ENCODE data around the gene CDK10. TPM values are rescaled to one million over a fixed set of nuclear protein-coding genes. Genes with fewer than 3 reads are reported as not detected.

The CDK10 gene
- total RNA-seq, 1 donor from 2014 or later, result 79.6 TPM

DNA sequence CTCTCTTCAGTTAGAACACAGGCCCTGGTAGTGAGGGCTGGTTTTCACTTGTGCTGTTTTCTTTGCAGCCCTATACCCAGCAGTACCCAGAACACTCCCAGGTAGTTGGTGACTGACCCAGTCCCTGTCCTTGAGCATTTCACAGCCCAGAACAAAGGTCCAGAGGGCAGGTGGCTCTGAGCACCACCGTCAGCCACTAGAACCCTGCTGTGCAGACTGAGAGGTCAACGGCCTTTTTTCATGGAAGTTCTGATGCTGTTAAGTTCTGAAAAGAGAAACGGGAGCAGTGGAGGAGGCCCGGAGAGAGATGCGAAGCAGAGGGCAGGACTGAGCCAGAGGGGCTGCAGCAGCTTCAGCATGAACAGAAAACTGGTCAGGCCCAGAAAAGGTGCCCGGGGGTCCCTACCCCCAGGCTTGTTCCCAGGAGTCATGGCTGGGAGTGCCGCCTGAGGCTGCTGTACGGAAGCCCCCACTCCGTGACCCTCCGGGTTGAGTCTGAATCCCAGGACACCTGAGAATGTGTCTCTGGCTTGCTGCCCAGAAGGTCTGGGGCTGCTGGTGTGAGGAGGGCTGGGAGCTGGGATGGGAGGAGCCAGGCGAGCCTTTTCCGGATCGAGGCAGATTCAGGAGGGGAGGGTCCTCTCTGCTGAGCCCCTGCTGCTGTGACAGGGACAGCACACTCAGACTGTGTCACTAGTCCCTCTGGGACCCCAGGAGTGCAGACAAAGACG, 43.5 kb downstream of the CDK10 start:
- TF ChIP-seq, protein P1, sequence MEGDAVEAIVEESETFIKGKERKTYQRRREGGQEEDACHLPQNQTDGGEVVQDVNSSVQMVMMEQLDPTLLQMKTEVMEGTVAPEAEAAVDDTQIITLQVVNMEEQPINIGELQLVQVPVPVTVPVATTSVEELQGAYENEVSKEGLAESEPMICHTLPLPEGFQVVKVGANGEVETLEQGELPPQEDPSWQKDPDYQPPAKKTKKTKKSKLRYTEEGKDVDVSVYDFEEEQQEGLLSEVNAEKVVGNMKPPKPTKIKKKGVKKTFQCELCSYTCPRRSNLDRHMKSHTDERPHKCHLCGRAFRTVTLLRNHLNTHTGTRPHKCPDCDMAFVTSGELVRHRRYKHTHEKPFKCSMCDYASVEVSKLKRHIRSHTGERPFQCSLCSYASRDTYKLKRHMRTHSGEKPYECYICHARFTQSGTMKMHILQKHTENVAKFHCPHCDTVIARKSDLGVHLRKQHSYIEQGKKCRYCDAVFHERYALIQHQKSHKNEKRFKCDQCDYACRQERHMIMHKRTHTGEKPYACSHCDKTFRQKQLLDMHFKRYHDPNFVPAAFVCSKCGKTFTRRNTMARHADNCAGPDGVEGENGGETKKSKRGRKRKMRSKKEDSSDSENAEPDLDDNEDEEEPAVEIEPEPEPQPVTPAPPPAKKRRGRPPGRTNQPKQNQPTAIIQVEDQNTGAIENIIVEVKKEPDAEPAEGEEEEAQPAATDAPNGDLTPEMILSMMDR (IDR thresholded peaks at IDR 0.05), result no peak
- Histone ChIP-seq H3K27me3 (ENCODE audit: low read depth) (no peaks in the 10 kb centered on the region), H3K36me3 (peaks cover 94% of the 10 kb centered on the region), H3K9me3 (no peaks in the 10 kb centered on the region), H3K4me1 (peaks cover 7% of the 10 kb centered on the region), H3K27ac (no peak overlapping the region), H3K4me3 (no peak overlapping the region)
- intact Hi-C loops (cut with DNase I), result no loop called here
- DNase-seq, result no peak
- no peak for ATAC-seq

DNA sequence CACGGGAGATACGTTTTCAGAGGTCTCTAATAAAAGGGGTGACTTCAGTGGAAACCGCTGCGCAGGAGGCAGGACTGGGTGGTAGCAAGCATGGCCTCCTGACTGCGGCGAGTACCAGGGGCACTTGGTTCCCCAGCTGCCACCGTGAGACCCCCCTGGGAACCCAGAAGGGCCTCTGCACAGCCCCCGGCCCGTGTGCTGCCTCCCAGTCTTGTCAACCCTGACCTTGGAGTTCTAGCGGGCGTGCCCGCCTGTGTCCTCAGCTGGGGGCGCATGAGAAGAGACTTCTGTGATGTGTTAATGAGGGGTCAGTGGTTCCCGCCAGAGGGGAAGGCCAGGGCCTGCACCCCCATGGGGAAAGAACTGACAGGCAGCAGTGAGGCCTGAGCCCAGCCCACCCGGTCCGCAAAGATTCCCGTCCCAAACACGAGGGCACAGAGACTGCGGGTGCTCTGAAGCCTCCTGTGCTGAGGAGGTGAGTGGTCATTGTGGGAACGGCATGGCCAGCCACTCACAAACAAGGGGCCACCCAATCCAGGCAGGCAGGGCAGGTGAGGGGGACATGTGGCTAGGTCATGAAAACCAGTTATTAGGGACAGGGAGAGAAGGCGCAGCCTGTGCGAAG, 44.2 kb downstream of the CDK10 start:
- H3K4me1 ChIP-seq, result peaks cover 3% of the 10 kb centered on the region
- H3K4me3 ChIP-seq, result no peak overlapping the region
- TF ChIP-seq, protein P1 (IDR thresholded peaks at IDR 0.05), result no peak
- no peak overlapping the region for H3K27ac ChIP-seq
- ATAC-seq (no peak), DNase-seq (no peak)
- H3K27me3 ChIP-seq (ENCODE audit: low read depth), result no peaks in the 10 kb centered on the region
- H3K9me3 ChIP-seq, result no peaks in the 10 kb centered on the region
- intact Hi-C loops (cut with DNase I), result no loop called here
- peaks cover 95% of the 10 kb centered on the region for H3K36me3 ChIP-seq

DNA sequence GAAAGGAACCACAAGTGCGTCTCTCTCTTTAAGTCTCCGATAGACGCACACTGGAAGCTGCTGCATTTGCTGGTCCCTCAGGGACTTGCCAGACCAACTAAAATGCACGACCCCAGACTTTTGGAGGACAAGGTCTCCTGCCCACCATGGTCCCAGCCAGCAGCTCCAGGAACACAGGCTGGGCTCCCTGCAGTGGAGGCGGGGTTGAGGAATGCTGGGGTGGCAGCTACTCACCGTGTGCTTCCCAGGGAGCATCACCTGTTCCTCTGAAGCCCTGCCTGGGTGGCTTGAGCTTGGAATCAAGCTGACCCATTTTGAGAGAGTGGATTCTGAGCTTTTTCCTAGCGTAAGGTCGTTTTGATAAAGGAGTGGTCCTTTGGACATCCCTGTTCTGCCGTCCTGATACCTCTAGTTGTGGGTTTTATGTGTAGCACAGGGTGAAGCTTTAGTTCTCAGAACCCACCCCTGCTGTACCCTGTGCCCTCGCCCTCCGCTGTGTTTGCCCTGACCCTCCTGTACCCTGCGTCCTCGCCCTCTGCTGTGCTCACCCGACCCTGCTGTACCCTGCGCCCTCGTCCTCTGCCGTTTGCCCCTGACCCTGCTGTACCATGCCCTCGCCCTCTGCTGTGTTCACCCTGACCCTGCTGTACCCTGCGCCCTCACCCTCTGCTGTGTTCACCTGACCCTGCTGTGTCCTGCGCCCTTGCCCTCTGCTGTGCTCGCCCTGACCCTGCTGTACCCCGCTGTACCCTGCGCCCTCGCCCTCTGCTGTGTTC, 45.8 kb downstream of the CDK10 start:
- no peaks in the 10 kb centered on the region for H3K9me3 ChIP-seq

DNA sequence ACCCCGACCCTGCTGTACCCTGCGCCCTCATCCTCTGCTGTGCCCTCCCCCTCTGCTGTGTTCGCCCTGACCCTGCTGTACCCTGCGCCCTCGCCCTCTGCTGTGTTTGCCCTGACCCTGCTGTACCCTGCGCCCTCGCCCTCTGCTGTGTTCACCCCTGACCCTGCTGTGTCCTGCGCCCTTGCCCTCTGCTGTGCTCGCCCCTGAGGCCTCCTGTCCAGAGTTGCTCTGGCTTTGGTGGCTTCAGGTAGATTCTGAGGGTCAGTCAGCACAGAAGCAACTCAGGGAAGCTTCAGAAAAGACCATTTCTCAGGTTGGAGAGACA, 46.4 kb downstream of the CDK10 start:
- no peaks in the 10 kb centered on the region for H3K27me3 ChIP-seq (ENCODE audit: low read depth)
- H3K36me3 ChIP-seq, result peaks cover 95% of the 10 kb centered on the region
- TF ChIP-seq, protein P1 (IDR thresholded peaks at IDR 0.05), result no peak
- DNase-seq, result no peak
- H3K4me3 ChIP-seq, result no peak overlapping the region
- no peaks in the 10 kb centered on the region for H3K9me3 ChIP-seq
- no peak overlapping the region for H3K27ac ChIP-seq
- no peak for ATAC-seq
- H3K4me1 ChIP-seq, result no peaks in the 10 kb centered on the region
- intact Hi-C loops (cut with DNase I), result no loop called here

More for the DNA sequence above, 45.8 kb downstream of the CDK10 start:
- Histone ChIP-seq H3K4me3 (no peak overlapping the region), H3K36me3 (peaks cover 95% of the 10 kb centered on the region), H3K4me1 (no peaks in the 10 kb centered on the region), H3K27ac (no peak overlapping the region), H3K27me3 (ENCODE audit: low read depth) (no peaks in the 10 kb centered on the region)
- intact Hi-C loops (cut with DNase I), result no loop called here
- ATAC-seq (no peak), DNase-seq (no peak)
- TF ChIP-seq, protein P1 (IDR thresholded peaks at IDR 0.05), result no peak

DNA sequence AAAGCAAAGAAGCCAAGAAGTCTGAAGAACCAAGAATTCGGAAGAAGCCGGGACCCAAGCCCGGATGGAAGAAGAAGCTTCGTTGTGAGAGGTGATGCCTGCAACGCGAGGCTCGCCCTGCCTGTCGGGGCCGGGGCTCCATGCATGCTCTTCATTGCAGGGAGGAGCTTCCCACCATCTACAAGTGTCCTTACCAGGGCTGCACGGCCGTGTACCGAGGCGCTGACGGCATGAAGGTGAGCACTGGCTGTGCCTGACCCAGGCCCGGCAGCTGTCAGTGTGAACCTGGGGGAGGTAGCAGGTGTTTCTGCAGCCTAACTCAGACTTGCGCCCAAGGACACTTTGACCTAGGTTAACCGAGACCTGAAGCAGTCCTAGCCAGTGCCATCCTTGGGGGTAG, 46.8 kb downstream of the CDK10 start:
- H3K9me3 ChIP-seq, result no peaks in the 10 kb centered on the region
- H3K27ac ChIP-seq, result no peak overlapping the region
- DNase-seq, result no peak
- H3K4me3 ChIP-seq, result no peak overlapping the region
- H3K4me1 ChIP-seq, result no peaks in the 10 kb centered on the region
- intact Hi-C loops (cut with DNase I), result no loop called here
- peaks cover 95% of the 10 kb centered on the region for H3K36me3 ChIP-seq
- TF ChIP-seq, protein P1 (IDR thresholded peaks at IDR 0.05), result no peak
- no peaks in the 10 kb centered on the region for H3K27me3 ChIP-seq (ENCODE audit: low read depth)
- no peak for ATAC-seq

Measured in lower lobe of right lung (tissue), 2 donors.